Stimulated activated CD4-positive, alpha-beta T cell treated with anti-CD3 and anti-CD28 coated beads, Interleukin-2, amount 100 ng/mL, for 48 hours (primary cell): ENCODE results near the gene ATP2B1.

Source experiments
- DNase-seq, 2 donors: peaks; one replicate each; pipeline ENCODE4 v3.0.0-alpha.2; 2020

The ATP2B1 gene

DNA sequence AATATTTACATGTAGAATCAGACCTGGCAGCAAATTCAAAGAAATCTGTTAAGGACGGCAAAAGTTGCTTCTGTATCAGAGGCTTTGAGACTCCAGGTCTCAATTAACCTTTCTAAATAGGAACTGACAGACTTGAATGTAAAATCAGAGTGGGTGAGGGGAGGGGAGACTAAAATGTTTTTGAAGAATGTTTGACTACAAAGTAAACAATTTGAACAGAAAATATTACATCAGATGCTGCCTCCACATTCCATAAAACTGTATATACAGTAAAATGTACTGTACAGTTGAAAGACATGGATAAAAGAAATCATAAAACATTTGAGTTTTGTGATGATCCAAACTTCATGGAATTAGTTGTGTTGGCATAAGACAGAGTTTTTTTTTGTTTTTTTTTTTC is 133.3 kb downstream of the ATP2B1 start:
- no peak for DNase-seq

DNA sequence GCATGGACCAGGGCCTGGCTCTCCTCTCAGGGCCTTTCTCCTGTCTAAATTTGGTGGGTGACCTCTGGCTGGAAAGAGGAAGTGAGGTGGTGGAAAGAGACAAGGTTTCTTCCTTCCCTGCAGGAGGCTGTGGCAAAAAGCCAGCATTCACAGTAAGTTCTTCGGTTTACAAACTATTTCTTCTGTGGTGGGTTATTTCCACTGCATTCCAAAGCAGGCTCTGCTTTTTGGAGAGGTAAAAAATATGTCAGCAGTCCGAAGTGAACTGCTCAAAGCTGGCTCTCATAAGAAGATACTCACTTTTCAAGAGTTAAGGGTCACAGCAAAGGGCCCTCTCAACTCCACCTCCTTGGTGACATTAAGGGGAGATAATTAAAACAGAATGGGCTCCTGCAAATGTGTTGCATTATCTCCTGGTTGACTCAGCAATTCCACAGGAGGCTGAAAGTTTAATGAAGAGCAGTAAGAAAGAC is 133.9 kb downstream of the ATP2B1 start:
- DNase-seq = no peak

DNA sequence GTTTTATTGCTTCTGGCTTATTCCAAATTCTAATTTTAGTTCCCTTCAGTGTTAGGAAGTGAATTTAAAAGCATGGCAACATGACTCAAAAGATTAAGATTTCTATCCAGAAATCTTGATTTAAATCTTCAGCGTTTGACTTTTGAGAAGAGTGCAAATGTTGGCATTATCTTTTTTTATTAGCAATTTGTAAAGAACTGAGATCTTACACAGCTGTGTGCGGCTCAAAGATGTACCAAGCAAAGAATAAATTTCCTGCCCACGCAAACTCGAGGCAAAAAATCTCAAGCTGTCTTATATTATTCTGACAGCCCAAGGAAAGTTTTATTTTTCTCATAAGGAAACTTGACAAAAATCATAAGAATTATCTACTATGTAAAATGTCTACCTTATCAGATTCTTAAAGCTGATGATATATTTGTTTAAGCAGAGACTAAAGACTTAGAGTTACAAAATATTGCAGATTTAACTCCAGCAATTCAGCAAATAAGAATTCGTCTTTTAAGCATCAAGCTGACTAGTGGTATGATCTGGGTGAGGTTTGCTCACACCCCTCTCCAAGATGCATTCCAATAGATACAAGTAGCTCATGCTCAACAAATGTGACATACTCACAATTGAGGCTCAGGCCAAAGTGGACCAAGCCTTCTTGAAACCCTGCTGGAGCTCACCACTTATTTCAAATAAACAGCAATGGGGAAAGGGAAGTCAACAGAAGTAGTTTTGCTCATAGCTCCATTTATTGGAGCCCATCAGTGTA is 135.4 kb downstream of the ATP2B1 start:
- DNase-seq = no peak

DNA sequence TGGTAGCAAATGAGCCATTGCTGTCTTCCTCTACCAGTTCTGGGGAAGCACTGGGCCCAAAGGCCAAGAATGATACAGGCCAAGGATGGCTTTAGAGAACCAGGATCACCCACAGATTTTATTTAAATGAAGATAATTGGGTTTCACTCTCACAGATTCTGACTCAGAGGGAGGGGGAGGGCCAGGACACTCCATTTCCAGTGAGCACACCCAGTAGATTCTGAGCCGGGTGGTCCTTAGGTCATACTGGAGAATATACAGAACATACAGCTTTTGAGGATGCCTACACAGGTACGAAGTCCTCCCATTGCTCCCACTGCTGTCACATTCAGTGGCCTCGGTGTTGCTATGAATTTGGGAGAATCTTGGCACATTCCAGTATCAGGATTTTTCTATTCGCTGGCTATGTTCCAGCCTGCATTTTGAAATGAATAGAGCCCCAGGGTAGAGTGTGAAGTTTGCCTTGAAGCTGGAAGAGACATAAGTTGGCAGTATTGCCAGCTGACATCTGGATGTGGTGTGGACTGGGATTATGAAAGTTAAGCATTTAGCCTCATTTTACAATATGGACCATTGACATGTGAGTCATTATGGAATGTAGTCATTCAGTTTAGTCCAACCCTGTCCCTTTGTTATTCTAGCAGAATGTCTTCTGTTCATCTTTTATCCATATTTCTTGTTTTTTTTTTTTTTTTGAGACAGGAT is 137.0 kb downstream of the ATP2B1 start:
- DNase-seq = no peak

DNA sequence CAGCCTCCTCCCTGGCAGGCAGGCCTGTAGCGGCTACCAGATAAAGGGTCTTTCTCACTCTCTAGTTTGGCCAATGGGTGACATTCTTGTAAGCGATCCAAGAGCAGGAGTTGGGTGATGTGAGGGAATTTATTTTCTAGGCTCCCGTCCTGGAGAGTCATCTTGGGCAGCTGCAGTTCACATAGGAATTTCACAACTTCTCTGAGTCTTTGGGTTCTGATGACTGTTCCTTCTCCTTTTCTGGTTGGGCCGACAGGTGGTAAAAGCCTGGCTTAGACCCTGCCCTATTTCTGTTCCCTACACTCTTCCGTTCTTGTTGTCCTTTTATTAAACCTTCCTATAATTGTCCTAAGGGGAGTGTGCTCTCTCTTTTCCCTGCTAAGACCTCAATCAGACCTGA is 140.2 kb downstream of the ATP2B1 start:
- DNase-seq = no peak

DNA sequence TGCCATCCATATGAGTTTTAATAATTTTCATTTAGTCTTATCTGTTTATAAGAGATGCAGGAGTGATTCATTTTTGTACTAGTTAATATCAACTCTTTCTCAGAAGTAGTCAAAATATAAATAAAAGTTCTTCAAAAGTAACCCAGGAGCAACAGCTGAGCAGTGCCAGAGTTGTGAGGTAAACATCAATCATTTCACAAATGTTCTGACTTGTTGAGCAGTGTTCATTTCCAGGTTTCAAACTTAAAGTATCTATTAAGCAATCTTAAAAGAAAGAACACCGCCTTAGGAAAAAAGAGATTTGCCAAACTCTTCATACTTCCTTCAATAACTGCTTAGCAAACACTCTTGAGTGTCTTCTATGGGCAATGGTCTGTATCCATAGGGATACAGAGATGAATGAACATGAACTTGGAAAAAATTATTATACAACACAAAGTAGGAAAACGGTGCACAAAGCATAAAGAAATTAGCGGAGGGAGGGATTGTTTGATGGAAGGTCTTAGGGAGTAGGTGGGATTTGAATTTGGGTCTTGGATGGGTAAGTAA is 140.9 kb downstream of the ATP2B1 start:
- no peak for DNase-seq

DNA sequence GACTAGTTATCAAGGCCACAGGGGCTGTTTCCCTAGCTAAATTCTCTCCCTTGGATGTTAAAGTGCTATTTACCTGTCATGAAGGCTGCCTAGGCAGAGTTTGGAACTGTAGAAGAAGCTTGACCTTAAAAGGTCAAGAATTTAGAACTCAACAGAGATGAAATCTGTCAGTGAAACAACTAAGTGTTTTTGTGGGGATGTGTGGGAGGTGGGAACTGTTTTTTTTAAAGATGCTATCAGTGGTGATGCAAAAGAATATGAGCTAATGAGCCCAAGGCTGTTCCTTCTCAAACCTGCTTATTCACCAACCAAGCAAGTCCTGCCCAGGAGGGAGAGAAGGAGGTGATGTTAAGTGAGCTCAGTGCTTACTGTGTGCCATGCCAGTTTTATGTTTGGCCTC is 142.0 kb downstream of the ATP2B1 start:
- no peak for DNase-seq

DNA sequence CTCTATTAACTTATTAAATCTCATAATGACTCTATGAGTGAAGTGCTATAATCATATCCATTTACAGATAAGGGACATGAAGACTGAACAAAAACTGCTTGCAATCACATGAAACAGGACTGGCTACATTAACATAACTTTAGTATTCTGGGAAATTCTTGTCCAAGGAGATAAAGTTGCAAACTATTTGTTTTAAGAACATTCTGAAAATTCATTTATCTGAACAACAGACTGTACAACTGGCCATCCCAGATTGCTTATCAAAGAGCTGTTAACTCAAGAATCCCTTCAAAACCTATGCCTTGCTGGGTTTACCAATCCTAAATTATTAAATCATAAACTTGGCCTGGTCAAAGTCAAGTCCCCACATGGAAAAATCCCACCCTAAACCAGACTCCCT is 143.6 kb downstream of the ATP2B1 start:
- no peak for DNase-seq

DNA sequence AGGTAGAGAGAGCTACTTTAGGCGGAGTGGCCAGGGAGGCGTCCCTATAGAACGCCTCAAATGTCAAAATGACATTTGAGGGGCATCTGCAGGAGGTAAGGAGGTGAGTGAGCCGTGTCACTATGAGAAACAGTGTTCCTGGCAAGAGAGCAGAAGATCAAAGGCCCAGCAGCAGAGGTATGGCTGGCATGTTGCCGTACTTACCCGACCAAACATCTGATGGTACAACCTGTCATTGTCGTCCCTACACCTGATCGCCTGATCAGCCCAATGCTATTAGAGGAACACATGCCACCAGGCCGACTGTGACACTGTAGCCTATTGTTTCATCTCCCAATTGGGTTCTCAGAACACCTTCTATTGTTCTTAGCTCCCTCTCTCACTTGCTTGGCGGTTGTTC is 148.9 kb downstream of the ATP2B1 start:
- DNase-seq = no peak

DNA sequence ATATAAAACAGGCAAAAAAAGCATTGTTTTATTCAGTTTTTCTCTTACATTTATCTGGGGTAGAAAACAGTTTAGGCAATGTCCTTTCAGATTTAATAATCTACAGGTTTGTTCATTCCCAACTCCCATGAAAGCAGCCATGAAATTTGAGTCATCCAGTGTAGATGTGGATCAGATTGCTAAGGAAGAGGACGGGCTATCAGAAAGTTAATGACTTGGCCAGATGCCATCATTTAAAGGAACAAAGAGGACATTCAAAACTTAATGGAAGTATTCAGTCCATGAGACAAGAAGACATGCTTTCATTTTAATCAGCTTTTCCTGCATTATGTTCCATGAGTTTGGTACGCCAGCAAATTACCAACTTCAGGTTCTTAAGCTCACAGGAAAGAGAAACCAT is 151.7 kb downstream of the ATP2B1 start:
- no peak for DNase-seq

DNA sequence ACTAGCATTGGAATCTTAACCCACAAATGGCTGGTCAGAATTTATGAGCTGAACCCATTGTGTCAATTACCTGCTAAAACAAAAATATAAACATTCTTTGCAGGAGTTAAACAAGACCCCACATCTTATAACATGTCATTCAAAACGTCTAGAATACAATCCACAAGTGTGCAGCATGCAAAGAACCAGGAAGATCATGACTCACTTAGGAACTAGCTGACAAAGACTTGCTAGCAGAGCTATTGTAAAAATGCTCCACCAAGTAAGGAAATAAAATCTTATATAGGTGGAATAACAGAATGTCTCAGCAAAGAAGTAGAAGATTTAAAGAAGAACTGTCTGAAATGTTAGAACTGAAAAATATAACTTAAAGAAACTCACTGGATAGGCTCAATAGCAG is 156.3 kb downstream of the ATP2B1 start:
- DNase-seq = no peak

DNA sequence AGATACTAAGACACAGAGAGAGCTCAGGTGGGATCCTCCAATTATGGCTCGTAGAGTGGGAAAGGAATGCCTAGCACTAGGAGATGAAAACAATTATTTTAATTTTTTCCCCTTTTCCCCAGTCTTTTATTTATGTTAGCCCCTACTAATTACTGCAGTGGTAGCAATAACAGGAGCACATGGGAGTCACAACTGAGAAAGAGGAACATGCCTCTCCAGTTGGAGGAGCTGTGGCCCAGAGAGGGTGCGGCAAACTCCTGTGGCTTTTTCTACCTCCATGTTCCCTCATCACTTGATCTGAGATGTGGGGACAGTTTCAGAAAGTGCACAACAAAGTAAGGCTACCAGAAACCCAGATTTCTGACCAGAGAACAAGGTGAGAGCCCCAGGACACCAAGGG is 156.9 kb downstream of the ATP2B1 start:
- no peak for DNase-seq

DNA sequence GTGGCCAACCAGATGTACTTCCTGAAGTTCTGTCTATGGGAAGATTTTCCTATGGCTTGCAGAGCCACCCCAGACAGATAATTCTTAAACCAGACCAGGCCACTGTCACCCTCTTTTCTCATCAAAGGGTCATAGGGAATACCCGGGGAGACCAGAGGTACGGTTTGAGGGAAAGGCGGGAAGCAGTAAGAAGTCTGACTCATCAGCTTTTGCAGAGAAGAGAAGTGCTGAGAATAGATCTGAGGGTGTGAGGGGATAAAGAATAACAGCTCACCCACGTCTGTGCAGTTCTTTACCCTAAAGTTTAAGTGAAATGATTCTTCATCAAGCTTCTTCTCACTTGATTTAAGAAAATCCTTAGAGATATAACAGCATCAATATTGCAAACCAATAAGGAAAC is 161.5 kb downstream of the ATP2B1 start:
- no peak for DNase-seq

DNA sequence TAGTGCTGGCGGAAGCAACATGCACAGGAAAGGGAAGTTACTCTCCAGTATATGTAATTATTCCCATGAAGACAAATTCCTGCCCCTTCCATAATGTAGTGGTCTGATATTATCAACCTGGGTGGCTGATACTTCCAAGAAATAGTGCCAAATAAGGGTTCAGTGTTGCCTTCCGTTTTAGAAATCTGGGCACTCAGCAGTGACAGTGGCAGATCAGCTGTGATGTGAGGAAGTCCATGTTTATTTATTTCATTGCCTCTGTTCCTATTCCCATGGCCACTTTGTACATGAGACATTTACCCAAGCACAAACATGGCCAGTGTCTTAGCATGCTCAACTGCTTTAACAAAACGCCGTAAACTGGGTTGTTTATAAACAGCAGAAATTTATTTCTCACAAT is 162.5 kb downstream of the ATP2B1 start:
- DNase-seq = no peak

DNA sequence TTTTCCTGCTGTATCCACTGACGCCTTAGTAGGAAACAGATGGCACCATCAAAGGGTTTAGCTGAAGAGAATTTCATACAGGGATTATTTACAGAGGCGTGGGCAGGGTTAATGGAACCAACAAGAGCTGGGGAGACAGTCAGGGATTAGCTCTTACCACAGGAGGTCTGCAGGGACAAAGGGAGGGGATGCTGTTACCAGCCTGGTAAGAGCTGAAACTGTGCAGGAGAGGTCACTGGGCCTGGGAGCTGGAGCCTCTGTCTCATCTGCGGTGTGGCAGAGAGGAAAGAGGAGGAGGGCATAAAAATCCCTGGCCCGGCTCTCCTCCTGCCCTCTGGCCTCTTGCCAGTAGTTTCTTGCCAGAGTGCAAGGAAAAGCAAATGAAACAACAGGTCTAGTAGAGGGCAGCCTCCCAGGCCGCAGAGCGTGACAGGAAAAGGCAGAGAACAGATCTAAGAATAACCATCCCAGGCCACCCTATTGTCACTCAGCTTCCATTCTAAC is 163.9 kb downstream of the ATP2B1 start:
- no peak for DNase-seq

DNA sequence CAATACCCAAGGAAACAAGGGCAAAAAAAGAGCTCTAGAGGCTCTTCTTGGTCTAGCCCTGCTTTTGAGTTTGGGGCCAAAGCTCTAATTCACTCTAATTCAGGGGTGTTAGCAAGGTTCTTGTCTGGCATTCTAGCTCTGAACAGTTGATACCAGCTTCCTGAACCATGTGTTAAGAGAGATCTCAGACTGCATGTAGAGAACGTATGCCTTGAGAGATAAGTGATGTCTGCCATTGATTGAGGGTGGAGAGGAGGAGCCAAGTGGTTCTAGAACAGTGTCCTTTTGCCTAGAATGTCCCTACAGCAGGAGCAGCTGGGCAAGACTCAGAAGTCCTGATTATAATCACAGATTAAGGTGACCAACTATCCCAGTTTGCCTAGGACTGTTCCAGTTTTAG is 164.6 kb downstream of the ATP2B1 start:
- DNase-seq = no peak

DNA sequence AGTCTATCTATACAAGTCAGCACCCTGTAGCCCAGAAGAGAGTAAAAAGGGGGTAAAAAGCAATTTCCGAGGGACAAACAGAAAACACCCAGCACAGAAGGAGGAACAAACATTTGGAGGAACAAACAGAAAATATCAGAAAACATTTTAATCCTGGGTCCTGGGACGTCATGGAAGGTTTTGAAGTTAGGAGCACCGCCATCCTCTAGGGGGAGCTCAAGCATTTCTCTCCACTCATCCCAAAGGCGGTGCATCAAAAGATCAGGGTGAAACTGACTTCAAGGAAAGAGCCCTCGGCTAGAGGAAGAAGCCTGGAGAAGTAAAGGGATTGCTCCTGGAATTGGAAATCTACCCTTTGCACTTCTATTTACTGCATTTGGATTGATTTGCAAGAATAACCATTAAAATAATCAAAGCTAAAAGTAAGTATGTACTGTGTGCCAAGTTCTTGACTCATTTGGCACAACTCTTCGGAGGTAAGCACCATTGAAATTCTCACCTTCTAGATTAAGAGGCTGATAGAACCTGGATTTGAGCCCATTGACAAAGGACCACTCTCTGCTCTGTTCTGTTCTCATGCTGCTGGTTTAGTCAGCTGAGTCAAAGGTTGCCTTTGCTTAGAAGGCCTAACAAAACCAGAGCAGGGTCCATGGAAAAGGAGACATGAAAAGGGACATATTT is 165.6 kb downstream of the ATP2B1 start:
- DNase-seq = peak; percentile 59 to 60

DNA sequence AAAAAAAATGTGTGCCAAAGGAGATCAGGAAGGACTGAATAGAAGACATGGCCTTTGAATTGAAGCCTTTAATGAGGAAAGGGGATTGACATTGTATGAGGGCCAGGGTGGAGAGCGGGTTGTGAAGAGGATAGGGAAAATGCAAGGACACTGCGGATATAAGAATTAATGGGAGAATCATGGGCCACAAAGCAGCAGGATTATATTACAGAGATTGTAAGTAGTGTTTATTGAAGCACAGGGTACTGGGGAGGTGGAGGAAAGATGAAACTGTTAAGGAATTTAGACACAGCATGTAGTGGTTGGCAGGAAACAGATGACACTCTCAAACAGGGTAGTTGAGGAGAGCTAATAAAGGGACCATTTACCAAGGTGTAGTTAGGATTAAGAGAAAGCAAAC is 166.4 kb downstream of the ATP2B1 start:
- DNase-seq = no peak

DNA sequence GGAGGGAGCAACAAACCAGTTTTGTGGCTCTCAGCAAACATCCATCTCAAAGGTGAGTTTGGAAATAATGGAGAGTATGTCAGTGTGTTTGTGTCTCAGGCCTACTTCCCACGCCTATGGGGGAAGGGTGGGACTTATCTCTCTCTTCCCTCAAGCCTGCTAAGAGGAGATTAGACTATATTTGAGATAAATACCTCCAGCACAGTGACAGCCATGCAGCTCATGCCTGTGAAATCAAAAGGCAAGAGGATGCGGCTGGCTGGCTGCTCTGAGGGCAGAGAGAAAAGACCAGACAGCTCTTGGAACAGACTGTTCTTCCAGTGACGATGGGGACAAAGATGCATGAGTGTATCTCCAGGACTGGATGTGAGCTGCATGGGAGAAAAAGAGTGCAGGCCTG is 168.1 kb downstream of the ATP2B1 start:
- no peak for DNase-seq

DNA sequence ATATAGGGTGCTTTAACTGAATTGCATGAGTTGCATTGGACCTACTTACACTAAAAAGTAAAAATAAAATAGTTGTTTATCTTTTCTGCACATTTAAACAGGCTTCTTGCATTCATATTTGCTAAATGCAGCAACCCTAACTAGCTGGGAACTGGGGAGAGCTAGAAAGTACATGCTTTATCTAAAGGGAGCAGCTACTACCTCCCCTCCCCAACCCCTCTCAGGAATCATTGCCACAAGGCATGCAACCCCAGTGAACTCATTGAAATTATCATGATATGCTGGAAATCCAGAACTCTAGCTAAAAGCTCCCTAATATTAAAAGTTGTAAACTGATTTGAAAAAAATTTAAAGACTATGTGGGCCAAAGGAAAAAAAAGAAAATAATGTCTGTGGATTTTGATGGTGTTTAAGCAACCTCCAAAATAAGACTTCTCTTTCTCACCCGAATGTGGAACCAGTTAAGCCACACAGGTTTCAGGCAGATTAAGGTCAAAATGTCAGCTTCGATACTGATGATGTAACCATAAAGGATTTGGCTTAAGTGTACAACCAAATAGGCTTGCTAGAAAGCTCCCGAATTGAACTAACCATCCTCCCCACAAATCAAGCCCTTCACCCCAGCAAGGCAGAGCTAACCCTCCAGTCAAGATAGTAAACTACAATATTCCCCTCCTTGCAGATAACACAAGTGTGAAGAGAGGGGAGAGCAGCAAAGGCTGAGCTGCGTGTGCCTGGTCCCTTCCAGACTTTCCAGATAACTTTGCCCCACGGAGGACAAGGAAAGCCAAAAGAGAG is 169.0 kb downstream of the ATP2B1 start:
- no peak for DNase-seq

DNA sequence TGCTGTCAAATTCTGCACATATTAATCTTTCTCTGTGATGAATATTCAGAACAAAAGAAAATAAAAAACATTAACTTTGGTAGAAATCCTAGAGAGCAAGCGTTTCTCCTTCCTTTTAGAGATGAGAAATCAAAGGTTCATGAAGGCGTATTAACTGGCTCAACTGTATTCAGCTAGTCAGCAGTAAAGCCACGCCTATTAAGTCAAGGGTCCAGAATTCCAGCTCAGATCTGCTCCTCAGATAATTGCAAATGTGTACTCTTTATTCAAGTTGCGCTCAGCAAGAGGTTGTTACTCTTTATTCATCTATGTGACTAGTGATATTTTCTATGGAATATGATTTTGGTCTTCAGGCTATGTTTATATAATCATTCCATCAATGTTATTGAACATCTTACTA is 169.7 kb downstream of the ATP2B1 start:
- no peak for DNase-seq
